IMR-90 (cell line): Measurements from ENCODE around the gene PPOX. TPM values are rescaled to one million over a fixed set of nuclear protein-coding genes. Genes with fewer than 3 reads are reported as not detected.

Experiments used
- ATAC-seq: fragments of 200-7000 bp; cut with Tn5 transposase; 2 replicates; pipeline ENCODE4 v1.9.1; 2020; ENCODE audit warnings: low read depth, mild to moderate bottlenecking, moderate library complexity
- BruUV-seq: library from RNA; stranded (reverse); fragments of 400-500 nt; replicated peaks from 2 replicates; lab custom pipeline; 2021; lab: Mats Ljungman, UMichigan
- CTCF ChIA-PET: fragments of 300-600 bp; formaldehyde crosslinking; extraction: SDS; loops from one replicate; lab custom pipeline; 2021; ENCODE audit warnings: antibody characterized with exemption; lab: Yijun Ruan, JAX
- POLR2A ChIA-PET: fragments of 300-600 bp; sonication (Branson Sonifier 250); formaldehyde crosslinking; loops from one replicate; lab custom pipeline; 2022; ENCODE audit warnings: antibody characterized with exemption; ENCODE audit not compliant: unreplicated experiment; lab: Charles Lee
- DNase-seq: peaks from one replicate; pipeline ENCODE4 v3.0.0; 2013
- H2AFZ ChIP-seq: replicated peaks from 2 replicates; pipeline ENCODE3; 2013; ENCODE audit warnings: low read length, mild to moderate bottlenecking; ENCODE audit not compliant: poor library complexity
- H2AK5ac ChIP-seq: 2 replicates; pipeline ENCODE4 v1.6.1; 2013; ENCODE audit warnings: low read depth, low read length, inconsistent platforms
- H2AK9ac ChIP-seq: replicated peaks from 2 replicates; pipeline ENCODE3; 2013; ENCODE audit warnings: mild to moderate bottlenecking, low read depth, low read length, moderate library complexity; ENCODE audit not compliant: poor library complexity
- H2BK120ac ChIP-seq: 2 replicates; pipeline ENCODE4 v1.6.1; 2013; ENCODE audit warnings: low read depth, low read length, inconsistent platforms
- H2BK15ac ChIP-seq: 3 replicates; pipeline ENCODE4 v1.6.1; 2013; ENCODE audit warnings: low read depth, low read length, inconsistent platforms
- H2BK20ac ChIP-seq: 2 replicates; pipeline ENCODE4 v1.6.1; 2013; ENCODE audit warnings: low read depth, mild to moderate bottlenecking, inconsistent platforms, low read length, moderate library complexity
- H2BK5ac ChIP-seq: 2 replicates; pipeline ENCODE4 v1.6.1; 2013; ENCODE audit warnings: mild to moderate bottlenecking, low read depth, low read length, inconsistent platforms; ENCODE audit not compliant: poor library complexity, severe bottlenecking
- H3K14ac ChIP-seq: replicated peaks from 2 replicates; pipeline ENCODE4 v1.6.1; 2013; ENCODE audit warnings: low read depth, low read length, inconsistent platforms
- H3K18ac ChIP-seq: 2 replicates; pipeline ENCODE4 v1.6.1; 2013; ENCODE audit warnings: low read depth, low read length, control low read depth
- H3K23ac ChIP-seq: 2 replicates; pipeline ENCODE4 v1.6.1; 2013; ENCODE audit warnings: low read depth, low read length, inconsistent platforms
- H3K27ac ChIP-seq: 2 replicates; pipeline ENCODE4 v1.5.1; 2013; ENCODE audit warnings: mild to moderate bottlenecking, control low read depth, low read length; ENCODE audit not compliant: insufficient read depth
- H3K27me3 ChIP-seq: 2 replicates; pipeline ENCODE4 v1.6.1; 2013; ENCODE audit warnings: low read length; ENCODE audit not compliant: control insufficient read depth, insufficient read depth
- H3K36me3 ChIP-seq: 2 replicates; pipeline ENCODE4 v1.6.1; 2013; ENCODE audit warnings: low read length, mixed read lengths; ENCODE audit not compliant: control insufficient read depth, insufficient read depth
- H3K4ac ChIP-seq: 2 replicates; pipeline ENCODE4 v1.6.1; 2013; ENCODE audit warnings: low read depth, low read length, inconsistent platforms
- H3K4me1 ChIP-seq: 2 replicates; pipeline ENCODE4 v1.6.1; 2013; ENCODE audit warnings: low read length, mixed read lengths; ENCODE audit not compliant: control insufficient read depth, insufficient read depth
- H3K4me2 ChIP-seq: 2 replicates; pipeline ENCODE4 v1.6.1; 2013; ENCODE audit warnings: low read depth, mild to moderate bottlenecking, control low read depth, low read length, moderate library complexity
- H3K4me3 ChIP-seq: 2 replicates; pipeline ENCODE4 v1.5.1; 2013; ENCODE audit warnings: low read depth, mild to moderate bottlenecking, control low read depth, low read length, moderate library complexity; ENCODE audit not compliant: insufficient read depth
- H3K56ac ChIP-seq: 2 replicates; pipeline ENCODE4 v1.6.1; 2013; ENCODE audit warnings: low read length, inconsistent platforms; ENCODE audit not compliant: insufficient read depth; ENCODE audit errors: extremely low read depth
- H3K79me1 ChIP-seq, 2 experiments: 2 replicates each; pipeline ENCODE4 v1.6.1; 2013; ENCODE audit warnings: low read length in 2 of 2, inconsistent platforms in 1 of 2, low read depth in 1 of 2
- H3K9ac ChIP-seq: 2 replicates; pipeline ENCODE4 v1.6.1; 2013; ENCODE audit warnings: low read depth, low read length, control low read depth
- H3K9me1 ChIP-seq: 2 replicates; pipeline ENCODE4 v1.6.1; 2013; ENCODE audit warnings: low read length, inconsistent platforms; ENCODE audit not compliant: insufficient read depth
- H3K9me3 ChIP-seq: 2 replicates; pipeline ENCODE4 v1.6.1; 2013; ENCODE audit warnings: low read length; ENCODE audit not compliant: control insufficient read depth, insufficient read depth
- H4K20me1 ChIP-seq: 2 replicates; pipeline ENCODE4 v1.6.1; 2013; ENCODE audit warnings: low read length, inconsistent platforms; ENCODE audit not compliant: insufficient read depth
- H4K5ac ChIP-seq: 2 replicates; pipeline ENCODE4 v1.6.1; 2013; ENCODE audit warnings: mild to moderate bottlenecking, low read depth, low read length, control low read depth
- H4K8ac ChIP-seq, 2 experiments: 2 replicates each; pipeline ENCODE4 v1.6.1; 2013; ENCODE audit warnings: low read depth in 2 of 2, low read length in 2 of 2, control low read depth in 1 of 2, inconsistent platforms in 1 of 2
- H4K91ac ChIP-seq: 2 replicates; pipeline ENCODE4 v1.6.1; 2013; ENCODE audit warnings: low read depth, low read length, inconsistent platforms; ENCODE audit not compliant: insufficient read depth
- FOS ChIP-seq: fragments of 150-350 bp; IDR thresholded peaks from 2 replicates; pipeline ENCODE4 v1.6.1; 2016; ENCODE audit warnings: low read depth, low read length
- MAFK ChIP-seq: IDR thresholded peaks from 2 replicates; pipeline ENCODE4 v1.6.1; 2012; ENCODE audit warnings: low read depth, low read length, improper control_type of control experiment
- MAZ ChIP-seq: IDR thresholded peaks from 2 replicates; pipeline ENCODE4 v1.6.1; 2012; ENCODE audit warnings: low read depth, mild to moderate bottlenecking, low read length, improper control_type of control experiment, moderate library complexity, borderline replicate concordance
- POLR2A ChIP-seq: IDR thresholded peaks from 2 replicates; pipeline ENCODE4 v1.6.1; 2012; ENCODE audit warnings: mild to moderate bottlenecking, low read depth, low read length
- RCOR1 ChIP-seq: IDR thresholded peaks from 2 replicates; pipeline ENCODE4 v1.6.1; 2012; ENCODE audit warnings: mild to moderate bottlenecking, low read length, improper control_type of control experiment; ENCODE audit not compliant: insufficient replicate concordance
- SMC3 ChIP-seq: fragments of 150-350 bp; IDR thresholded peaks from 2 replicates; pipeline ENCODE4 v1.6.1; 2016; ENCODE audit warnings: low read depth, mild to moderate bottlenecking, antibody characterized with exemption, low read length, moderate library complexity
- WGBS, 2 experiments: methylation state at CpG; one replicate each; pipeline versions ENCODE4 v1.1.5 to v1.1.7; 2013; ENCODE audit warnings: missing lambda C conversion rate in 2 of 2; ENCODE audit not compliant: insufficient read length in 1 of 2; ENCODE audit errors: extremely low coverage in 2 of 2; 5-methylcytosine and 5-hydroxymethylcytosine counted together
- dilution Hi-C: fragments of 300-500 bp; cut with HindIII; formaldehyde crosslinking; loops from one replicate; pipeline ENCODE4 v1.14.3; 2018; ENCODE audit warnings: low sequenced_read_pairs; ENCODE audit not compliant: unreplicated experiment
- in situ Hi-C: fragments of 300-500 bp; cut with MboI; formaldehyde crosslinking; loops from 3 replicates; pipeline ENCODE4 v1.14.3; 2019; ENCODE audit warnings: low sequenced_read_pairs, inconsistent platforms, mixed read lengths
- intact Hi-C: fragments of 100-400 bp; cut with micrococcal nuclease; formaldehyde crosslinking; loops from 2 replicates; pipeline ENCODE4 v1.10.0; 2022
- polyA plus RNA-seq, 3 experiments: library from polyadenylated mRNA; depleted of rRNA; stranded (reverse); fragments of >200 nt; gene quantifications; 2 replicates each; pipeline ENCODE4 v1.2.3, GENCODE V29; 2012; ENCODE audit warnings: low replicate concordance in 1 of 3
- total RNA-seq: library from RNA; depleted of rRNA; stranded (reverse); fragments of >200 nt; gene quantifications from 2 replicates; pipeline ENCODE4 v1.2.3, GENCODE V29; 2012
- TF ChIP-seq, protein P1 (sequence below): fragments of 150-350 bp; IDR thresholded peaks from 2 replicates; pipeline ENCODE4 v1.6.1; 2016; ENCODE audit warnings: low read depth, mild to moderate bottlenecking, low read length, moderate library complexity, borderline replicate concordance
- TF ChIP-seq, protein P2 (sequence below): conservative IDR thresholded peaks from 2 replicates; pipeline ENCODE4 v1.5.1; 2012; ENCODE audit warnings: mild to moderate bottlenecking, low read depth, low read length, improper control_type of control experiment

PPOX gene
- total and polyA plus RNA-seq, 2 of the 4 experiments (the other 2 are of a cell fraction) = 6.1 to 14.3 TPM

DNA sequence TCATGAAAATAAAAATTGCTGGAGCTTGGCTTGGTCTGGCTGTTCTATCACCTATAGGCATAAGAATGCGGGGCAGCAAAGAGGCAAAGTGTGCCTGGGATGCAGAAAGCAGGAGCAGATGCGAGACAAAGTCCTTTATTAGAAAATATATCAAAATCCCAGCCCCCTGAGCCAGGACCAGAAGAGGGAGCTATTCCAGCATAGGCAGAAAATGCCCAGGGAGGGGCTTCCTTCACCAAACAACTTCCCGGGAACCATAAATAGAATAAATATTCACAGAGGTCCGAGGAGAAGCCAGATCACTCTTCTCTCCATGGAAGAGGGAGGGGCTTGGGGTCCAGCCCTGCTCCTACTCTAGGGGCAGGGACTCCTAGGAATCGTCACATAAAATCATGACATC is 5.0 kb downstream of the PPOX start:
- intact Hi-C loops (no loop called here), dilution Hi-C loops (no loop called here), in situ Hi-C loops (no loop called here)
- no peak overlapping the region for H2BK120ac ChIP-seq
- peaks cover 13% of the 10 kb centered on the region; the same call in 1 of the 2 replicates for H4K20me1 ChIP-seq
- H3K18ac ChIP-seq = no peak overlapping the region
- ChIA-PET CTCF (interaction anchor here (0.6 to 0.8 kb wide), 2 partner anchors 32 to 557 kb away, joined by 3 to 6 read pairs; no protein-coding TSS in a partner anchor), POLR2A (no interaction called here)
- no peak overlapping the region for H3K27ac ChIP-seq
- no peak overlapping the region for H2AK9ac ChIP-seq
- H4K5ac ChIP-seq = no peak overlapping the region
- H3K23ac ChIP-seq = no peak overlapping the region
- no peak for ATAC-seq
- TF ChIP-seq, protein P1, sequence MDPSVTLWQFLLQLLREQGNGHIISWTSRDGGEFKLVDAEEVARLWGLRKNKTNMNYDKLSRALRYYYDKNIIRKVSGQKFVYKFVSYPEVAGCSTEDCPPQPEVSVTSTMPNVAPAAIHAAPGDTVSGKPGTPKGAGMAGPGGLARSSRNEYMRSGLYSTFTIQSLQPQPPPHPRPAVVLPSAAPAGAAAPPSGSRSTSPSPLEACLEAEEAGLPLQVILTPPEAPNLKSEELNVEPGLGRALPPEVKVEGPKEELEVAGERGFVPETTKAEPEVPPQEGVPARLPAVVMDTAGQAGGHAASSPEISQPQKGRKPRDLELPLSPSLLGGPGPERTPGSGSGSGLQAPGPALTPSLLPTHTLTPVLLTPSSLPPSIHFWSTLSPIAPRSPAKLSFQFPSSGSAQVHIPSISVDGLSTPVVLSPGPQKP = no peak
- no peak for TF ChIP-seq MAZ
- TF ChIP-seq POLR2A = no peak
- no peak for TF ChIP-seq SMC3
- TF ChIP-seq FOS = no peak
- TF ChIP-seq RCOR1 = no peak
- no peak for TF ChIP-seq MAFK
- TF ChIP-seq, protein P2, sequence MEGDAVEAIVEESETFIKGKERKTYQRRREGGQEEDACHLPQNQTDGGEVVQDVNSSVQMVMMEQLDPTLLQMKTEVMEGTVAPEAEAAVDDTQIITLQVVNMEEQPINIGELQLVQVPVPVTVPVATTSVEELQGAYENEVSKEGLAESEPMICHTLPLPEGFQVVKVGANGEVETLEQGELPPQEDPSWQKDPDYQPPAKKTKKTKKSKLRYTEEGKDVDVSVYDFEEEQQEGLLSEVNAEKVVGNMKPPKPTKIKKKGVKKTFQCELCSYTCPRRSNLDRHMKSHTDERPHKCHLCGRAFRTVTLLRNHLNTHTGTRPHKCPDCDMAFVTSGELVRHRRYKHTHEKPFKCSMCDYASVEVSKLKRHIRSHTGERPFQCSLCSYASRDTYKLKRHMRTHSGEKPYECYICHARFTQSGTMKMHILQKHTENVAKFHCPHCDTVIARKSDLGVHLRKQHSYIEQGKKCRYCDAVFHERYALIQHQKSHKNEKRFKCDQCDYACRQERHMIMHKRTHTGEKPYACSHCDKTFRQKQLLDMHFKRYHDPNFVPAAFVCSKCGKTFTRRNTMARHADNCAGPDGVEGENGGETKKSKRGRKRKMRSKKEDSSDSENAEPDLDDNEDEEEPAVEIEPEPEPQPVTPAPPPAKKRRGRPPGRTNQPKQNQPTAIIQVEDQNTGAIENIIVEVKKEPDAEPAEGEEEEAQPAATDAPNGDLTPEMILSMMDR = 0 out of 2 replicates have a peak, but pooled peaks have one; percentile 26
- WGBS, 2 experiments = no CpG with 5 or more reads among the region's 5 CpGs
- no peaks in the 10 kb centered on the region for H3K9me3 ChIP-seq
- peaks cover 10% of the 10 kb centered on the region for H3K9me1 ChIP-seq
- DNase-seq = no peak
- no peak overlapping the region for H4K91ac ChIP-seq
- H3K9ac ChIP-seq = no peak overlapping the region
- no peak overlapping the region for H3K14ac ChIP-seq
- H3K4ac ChIP-seq = no peak overlapping the region
- H3K36me3 ChIP-seq = peaks cover 46% of the 10 kb centered on the region
- H3K56ac ChIP-seq = no peak overlapping the region
- no TSS peak for BruUV-seq
- peaks cover 11 to 37% of the 10 kb centered on the region in 2 experiments for H3K79me1 ChIP-seq
- H2BK5ac ChIP-seq = no peak overlapping the region
- no peak overlapping the region for H2AK5ac ChIP-seq
- H3K4me2 ChIP-seq = no peak overlapping the region
- no peaks in the 10 kb centered on the region for H3K27me3 ChIP-seq
- peaks cover 11% of the 10 kb centered on the region; the same call in 1 of the 2 replicates for H3K4me1 ChIP-seq
- H2BK20ac ChIP-seq = no peak overlapping the region
- no peak overlapping the region for H4K8ac ChIP-seq
- H2BK15ac ChIP-seq = no peak overlapping the region; the same call in 2 of the 3 replicates
- H3K4me3 ChIP-seq = no peak overlapping the region
- H2AFZ ChIP-seq = no peak overlapping the region
